ENCODE measurements around the gene GPSM3.
"Not testable (repeated sequence)": the region's sequence is repeated elsewhere in the genome, so short reads cannot be mapped to it uniquely, and the experiment has no call there.

The GPSM3 gene

GRCh38 chr6:32151181-32151862, 41.1 kb downstream of the GPSM3 start:
- DNase-seq (ENCODE audit: low read depth in 3 of 3) = no peak

GRCh38 chr6:32149932-32150870, 42.2 kb downstream of the GPSM3 start:
- DNase-seq (ENCODE audit: low read depth in 3 of 3) = no peak

- DNase-seq (ENCODE audit: low read depth in 3 of 3) = no peak
These were observed 43.2 kb downstream of the GPSM3 start for GRCh38 chr6:32149092-32149755.

GRCh38 chr6:32148289-32149091, 44.0 kb downstream of the GPSM3 start:
- peak; percentile 49 to 65 (median 51) for DNase-seq (ENCODE audit: low read depth in 3 of 3)

GRCh38 chr6:32147401-32148132, 44.9 kb downstream of the GPSM3 start:
- DNase-seq (ENCODE audit: low read depth in 3 of 3) = no peak

GRCh38 chr6:32146687-32147086, 45.8 kb downstream of the GPSM3 start:
- DNase-seq (ENCODE audit: low read depth in 3 of 3) = no peak

GRCh38 chr6:32146287-32146686, 46.2 kb downstream of the GPSM3 start:
- no peak for DNase-seq (ENCODE audit: low read depth in 3 of 3)

- not testable (repeated sequence) for DNase-seq (ENCODE audit: low read depth in 3 of 3)
These were observed 48.2 kb downstream of the GPSM3 start for GRCh38 chr6:32144238-32144637.

Data from stimulated activated CD4-positive, alpha-beta T cell treated with anti-CD3 and anti-CD28 coated beads, TNF-alpha, amount 100 ng/mL, for 24 hours (primary cell).